ENCODE results near the gene RARG. TPM values are rescaled to one million over a fixed set of nuclear protein-coding genes. Genes with fewer than 3 reads are reported as not detected.

The RARG gene
- polyA plus RNA-seq, 1 donor (not counting 4 experiments of a cell fraction or from before 2014, with no cell fraction given) = 26.4 TPM

- Histone ChIP-seq H2AFZ (ENCODE audit: control insufficient read depth, low read length) (no peak overlapping the region), H3K27ac (ENCODE audit: control insufficient read depth, insufficient read depth, low read length) (no peak overlapping the region), H3K36me3 (ENCODE audit: control insufficient read depth in 2 of 2, extremely low read depth in 1 of 2, insufficient read depth in 2 of 2, low read length in 2 of 2) (peaks cover 0 to 1% of the 10 kb centered on the region in 2 experiments), H3K9me1 (ENCODE audit: control insufficient read depth, extremely low read depth, insufficient read depth, low read length) (no peaks in the 10 kb centered on the region), H3K27me3 (ENCODE audit: control insufficient read depth, extremely low read depth, insufficient read depth, low read length) (no peaks in the 10 kb centered on the region), H3K9me3 (ENCODE audit: control insufficient read depth, low read depth, low read length) (no peaks in the 10 kb centered on the region), H3K79me2 (ENCODE audit: control insufficient read depth, insufficient read depth, low read length) (peaks cover 6% of the 10 kb centered on the region), H3K4me3 (ENCODE audit: control insufficient read depth in 2 of 3, extremely low read depth in 1 of 3, insufficient read depth in 2 of 3, low read depth in 1 of 3, low read length in 3 of 3) (no peak overlapping the region), H3K4me1 (ENCODE audit: control insufficient read depth, extremely low read depth, insufficient read depth, low read length) (peaks cover 52% of the 10 kb centered on the region), H4K20me1 (ENCODE audit: control insufficient read depth, extremely low read depth, insufficient read depth, low read length) (no peaks in the 10 kb centered on the region), H3K4me2 (ENCODE audit: control insufficient read depth, extremely low read depth, insufficient read depth, low read depth, low read length) (peak overlapping the region; percentile 42), H3K9ac (ENCODE audit: control insufficient read depth, extremely low read depth, insufficient read depth, low read length) (no peak overlapping the region)
- DNase-seq (ENCODE audit: low read depth, low spot score) = no peak
- TF ChIP-seq EZH2 (IDR thresholded peaks at IDR 0.05; ENCODE audit: low read length) (no peak), CTCF (optimal IDR thresholded peaks at IDR 0.05 in 1 of 3, IDR thresholded peaks at IDR 0.05 in 1 of 3, conservative IDR thresholded peaks at IDR 0.05 in 1 of 3; ENCODE audit: extremely low read depth in 1 of 3, insufficient read depth in 2 of 3, low read length in 3 of 3) (no peak)
- FAIRE-seq = peak; percentile 41
- dilution Hi-C loops (cut with MboI; ENCODE audit: extremely low pct_ligation_motif_present, low sequenced_read_pairs) = no loop called here
Measured at GRCh38 chr12:53234271-53234914, 2.4 kb upstream of the RARG start.

- Histone ChIP-seq H3K27me3 (ENCODE audit: control insufficient read depth, extremely low read depth, insufficient read depth, low read length) (no peaks in the 10 kb centered on the region), H3K4me3 (ENCODE audit: control insufficient read depth in 2 of 3, extremely low read depth in 1 of 3, insufficient read depth in 2 of 3, low read depth in 1 of 3, low read length in 3 of 3) (no peak overlapping the region), H3K4me2 (ENCODE audit: control insufficient read depth, extremely low read depth, insufficient read depth, low read depth, low read length) (peak overlapping the region; percentile 83), H4K20me1 (ENCODE audit: control insufficient read depth, extremely low read depth, insufficient read depth, low read length) (no peaks in the 10 kb centered on the region), H3K27ac (ENCODE audit: control insufficient read depth, insufficient read depth, low read length) (no peak overlapping the region), H2AFZ (ENCODE audit: control insufficient read depth, low read length) (no peak overlapping the region), H3K79me2 (ENCODE audit: control insufficient read depth, insufficient read depth, low read length) (peaks cover 6% of the 10 kb centered on the region), H3K9ac (ENCODE audit: control insufficient read depth, extremely low read depth, insufficient read depth, low read length) (no peak overlapping the region), H3K4me1 (ENCODE audit: control insufficient read depth, extremely low read depth, insufficient read depth, low read length) (peaks cover 52% of the 10 kb centered on the region), H3K9me1 (ENCODE audit: control insufficient read depth, extremely low read depth, insufficient read depth, low read length) (no peaks in the 10 kb centered on the region), H3K36me3 (ENCODE audit: control insufficient read depth in 2 of 2, extremely low read depth in 1 of 2, insufficient read depth in 2 of 2, low read length in 2 of 2) (peaks cover 0 to 1% of the 10 kb centered on the region in 2 experiments), H3K9me3 (ENCODE audit: control insufficient read depth, low read depth, low read length) (no peaks in the 10 kb centered on the region)
- DNase-seq (ENCODE audit: low read depth, low spot score) (no peak), FAIRE-seq (peak; percentile 41)
- dilution Hi-C loops (cut with MboI; ENCODE audit: extremely low pct_ligation_motif_present, low sequenced_read_pairs) = no loop called here
- TF ChIP-seq CTCF (optimal IDR thresholded peaks at IDR 0.05 in 1 of 3, IDR thresholded peaks at IDR 0.05 in 1 of 3, conservative IDR thresholded peaks at IDR 0.05 in 1 of 3; ENCODE audit: extremely low read depth in 1 of 3, insufficient read depth in 2 of 3, low read length in 3 of 3) = no peak
- TF ChIP-seq EZH2 (IDR thresholded peaks at IDR 0.05; ENCODE audit: low read length) = no peak
Measured at GRCh38 chr12:53233671-53234121, 1.7 kb upstream of the RARG start.
